Aorta (tissue), 5 donors: ENCODE data around the gene DCAF7. TPM values are rescaled to one million over a fixed set of nuclear protein-coding genes. Genes with fewer than 3 reads are reported as not detected.

Source experiments
- ATAC-seq: fragments of 200-7000 bp; cut with Tn5 transposase; one replicate; pipeline ENCODE4 v1.9.1; 2022; ENCODE audit warnings: moderate library complexity; ENCODE audit not compliant: low FRiP score
- DNase-seq, 2 donors: peaks; one replicate each; pipeline ENCODE4 v3.0.0-alpha.2; 2020
- H3K27ac ChIP-seq, 2 donors: one replicate each; pipeline ENCODE4 v1.5.1; 2013; ENCODE audit warnings: low read length in 2 of 2, mild to moderate bottlenecking in 2 of 2, moderate library complexity in 2 of 2, control low read depth in 1 of 2, inconsistent platforms in 1 of 2, low read depth in 1 of 2
- H3K27me3 ChIP-seq, 2 donors: one replicate each; pipeline ENCODE4 v1.6.1; 2013; ENCODE audit warnings: control low read depth in 1 of 2, low read length in 1 of 2, mild to moderate bottlenecking in 1 of 2, moderate library complexity in 1 of 2; ENCODE audit not compliant: insufficient read depth in 2 of 2, control insufficient read depth in 1 of 2
- H3K36me3 ChIP-seq, 2 donors: one replicate each; pipeline ENCODE4 v1.6.1; 2013; ENCODE audit warnings: control low read depth in 1 of 2, low read length in 1 of 2, mild to moderate bottlenecking in 1 of 2; ENCODE audit not compliant: insufficient read depth in 2 of 2, control insufficient read depth in 1 of 2
- H3K4me1 ChIP-seq, 2 donors: one replicate each; pipeline ENCODE4 v1.6.1; 2013; ENCODE audit warnings: low read length in 2 of 2, control low read depth in 1 of 2, mild to moderate bottlenecking in 1 of 2, moderate library complexity in 1 of 2; ENCODE audit not compliant: insufficient read depth in 2 of 2, control insufficient read depth in 1 of 2
- H3K4me3 ChIP-seq, 2 donors: one replicate each; pipeline ENCODE4 v1.5.1; 2013; ENCODE audit warnings: low read length in 2 of 2, control low read depth in 1 of 2, mild to moderate bottlenecking in 1 of 2
- H3K9me3 ChIP-seq: one replicate; pipeline ENCODE4 v1.6.1; 2013; ENCODE audit warnings: mild to moderate bottlenecking, low read length; ENCODE audit not compliant: control insufficient read depth
- WGBS, 2 donors: extraction: QIAGEN DNeasy Blood & Tissue Kit; methylation state at CpG; one replicate each; pipeline ENCODE4 v1.1.7; 2013; 5-methylcytosine and 5-hydroxymethylcytosine counted together
- intact Hi-C, 2 donors: fragments of 100-400 bp; cut with DNase I; formaldehyde crosslinking; loops; one replicate each; pipeline versions ENCODE4 v1.14.2 to v1.15.0; 2022
- polyA plus RNA-seq, 2 donors: library from polyadenylated mRNA; stranded (reverse); fragments of 200-250 nt; gene quantifications; one replicate each; pipeline ENCODE4 v1.2.3, GENCODE V29; 2013
- total RNA-seq, 2 donors: library from RNA; stranded (reverse); fragmentation: NEBNext Ultra II Directional; extraction: Animal tissue kit (Norgen Biotek cat#: 25700); gene quantifications; one replicate each; pipeline ENCODE4 v1.2.1, GENCODE V29; 2021
- donor health status: healthy with polysubstance abuse.
- donor health status: Bipolar disorder and iron deficiency.
- donor health status: DM: no; HTN: no; CAD: no.
- donor health status: DM: no; HTN: no; CAD: no.
- donor health status: DM: yes; HTN: yes; CAD: no.

The DCAF7 gene
- total and polyA plus RNA-seq, 4 donors, result 11.0 to 52.7 (median 27.0) TPM

GRCh38 chr17:63519972-63520882, 30.1 kb upstream of the DCAF7 start:
- Histone ChIP-seq H3K9me3 (no peaks in the 10 kb centered on the region), H3K27ac (no peak overlapping the region), H3K4me1 (no peaks in the 10 kb centered on the region), H3K27me3 (no peaks in the 10 kb centered on the region), H3K36me3 (no peaks in the 10 kb centered on the region), H3K4me3 (no peak overlapping the region)
- ATAC-seq (no peak), DNase-seq (no peak)
- 51 to 55% methylated on average over 5 of the region's 5 CpGs for WGBS, 2 donors
- intact Hi-C loops, result no loop called here

GRCh38 chr17:63523253-63523855, 26.9 kb upstream of the DCAF7 start, which contains the start of gene KCNH6:
Gene KCNH6, plus strand, starts transcription at chr17:63523358. Its CDS starts 56 bp downstream, at chr17:63523414.
- Histone ChIP-seq H3K36me3 (no peaks in the 10 kb centered on the region), H3K27me3 (no peaks in the 10 kb centered on the region), H3K9me3 (no peaks in the 10 kb centered on the region), H3K27ac (no peak within 1 kb of the TSS), H3K4me3 (no peak within 1 kb of the TSS), H3K4me1 (no peaks in the 10 kb centered on the region)
- WGBS, 2 donors, result 11 to 14% methylated on average over 30 to 38 of the region's 38 CpGs
- DNase-seq (no peak), ATAC-seq (no peak)
- intact Hi-C loops, result no loop called here

GRCh38 chr17:63524051-63524450, 26.2 kb upstream of the DCAF7 start:
- Histone ChIP-seq H3K27me3 (no peaks in the 10 kb centered on the region), H3K36me3 (no peaks in the 10 kb centered on the region), H3K4me1 (no peaks in the 10 kb centered on the region), H3K4me3 (no peak overlapping the region), H3K9me3 (no peaks in the 10 kb centered on the region), H3K27ac (no peak overlapping the region)
- intact Hi-C loops, result no loop called here
- no peak for ATAC-seq
- DNase-seq, result no peak
- WGBS, 2 donors, result 93 to 95% methylated on average over 14 of the region's 14 CpGs

- no peaks in the 10 kb centered on the region for H3K27me3 ChIP-seq
These were observed 24.9 kb upstream of the DCAF7 start for GRCh38 chr17:63525190-63525946.

GRCh38 chr17:63526861-63527260, 23.4 kb upstream of the DCAF7 start:
- intact Hi-C loops, result no loop called here
- ATAC-seq (no peak), DNase-seq (no peak)
- H3K4me1 ChIP-seq, result no peaks in the 10 kb centered on the region
- no peaks in the 10 kb centered on the region for H3K27me3 ChIP-seq
- H3K27ac ChIP-seq, result no peak overlapping the region
- H3K36me3 ChIP-seq, result no peaks in the 10 kb centered on the region
- WGBS, 2 donors, result 70 to 75% methylated on average over 5 of the region's 5 CpGs
- no peak overlapping the region for H3K4me3 ChIP-seq
- no peaks in the 10 kb centered on the region for H3K9me3 ChIP-seq

More at GRCh38 chr17:63525190-63525946, 24.9 kb upstream of the DCAF7 start:
- H3K36me3 ChIP-seq, result no peaks in the 10 kb centered on the region
- no peaks in the 10 kb centered on the region for H3K9me3 ChIP-seq
- DNase-seq (no peak), ATAC-seq (no peak)
- H3K4me1 ChIP-seq, result no peaks in the 10 kb centered on the region
- no peak overlapping the region for H3K4me3 ChIP-seq
- intact Hi-C loops, result no loop called here
- H3K27ac ChIP-seq, result no peak overlapping the region
- WGBS, 2 donors, result 56 to 58% methylated on average over 6 of the region's 6 CpGs

- DNase-seq (no peak), ATAC-seq (no peak)
- H3K27ac ChIP-seq, result no peak overlapping the region
- intact Hi-C loops, result no loop called here
- 80 to 88% methylated on average over 9 of the region's 9 CpGs for WGBS, 2 donors
- no peaks in the 10 kb centered on the region for H3K36me3 ChIP-seq
- no peaks in the 10 kb centered on the region for H3K4me1 ChIP-seq
- no peaks in the 10 kb centered on the region for H3K27me3 ChIP-seq
- no peak overlapping the region for H3K4me3 ChIP-seq
- no peaks in the 10 kb centered on the region for H3K9me3 ChIP-seq
These were observed 22.1 kb upstream of the DCAF7 start for GRCh38 chr17:63528183-63528582.

- no peaks in the 10 kb centered on the region for H3K36me3 ChIP-seq
- ATAC-seq (no peak), DNase-seq (no peak)
- no peaks in the 10 kb centered on the region for H3K27me3 ChIP-seq
- intact Hi-C loops, result no loop called here
- H3K9me3 ChIP-seq, result no peaks in the 10 kb centered on the region
- H3K27ac ChIP-seq, result no peak overlapping the region
- H3K4me3 ChIP-seq, result no peak overlapping the region
- 86% methylated on average over 26 of the region's 26 CpGs for WGBS, 2 donors
- H3K4me1 ChIP-seq, result no peaks in the 10 kb centered on the region
These were observed 20.3 kb upstream of the DCAF7 start for GRCh38 chr17:63529711-63530556.

GRCh38 chr17:63530557-63531021, 19.7 kb upstream of the DCAF7 start:
- Histone ChIP-seq H3K27ac (no peak overlapping the region), H3K4me3 (no peak overlapping the region), H3K36me3 (no peaks in the 10 kb centered on the region), H3K9me3 (no peaks in the 10 kb centered on the region), H3K4me1 (no peaks in the 10 kb centered on the region), H3K27me3 (no peaks in the 10 kb centered on the region)
- intact Hi-C loops, result no loop called here
- no peak for DNase-seq
- WGBS, 2 donors, result 91 to 92% methylated on average over 3 of the region's 3 CpGs
- no peak for ATAC-seq
